A549 (cell line): Measurements from ENCODE around the gene GAS6. TPM values are rescaled to one million over a fixed set of nuclear protein-coding genes. Genes with fewer than 3 reads are reported as not detected.

Experiments used
- ATAC-seq, 2 experiments: fragments of 200-7000 bp in 1 of 2; fragments of >200 bp in 1 of 2; cut with Nextera tagmentation in 1 of 2; cut with Tn5 transposase in 1 of 2; 3 replicates each; pipeline versions ENCODE4 v1.8.0 to v1.9.1; 2018 to 2020; ENCODE audit warnings: mild to moderate bottlenecking in 1 of 2, moderate library complexity in 1 of 2
- CTCF ChIA-PET: fragments of 300-600 bp; sonication (Branson Sonifier 250); formaldehyde crosslinking; extraction: SDS; loops from one replicate; lab custom pipeline; 2021; ENCODE audit warnings: antibody characterized with exemption, inconsistent platforms; lab: Yijun Ruan, JAX
- POLR2A ChIA-PET: fragments of 350-600 bp; formaldehyde crosslinking; extraction: SDS; loops from one replicate; lab custom pipeline; 2021; ENCODE audit warnings: antibody characterized with exemption, inconsistent platforms; lab: Yijun Ruan, JAX
- DNase-seq, 2 experiments: peaks; one replicate each; pipeline versions ENCODE4 v3.0.0 to v3.0.0-alpha.2; 2011 to 2016; ENCODE audit warnings: low read depth in 1 of 2, low spot score in 1 of 2
- FAIRE-seq: peaks from 2 replicates; lab custom pipeline; 2011; peaks lifted over from hg19 to GRCh38; lab: Jason Lieb, UNC
- H3K27ac ChIP-seq, 2 experiments: fragments of >200 bp; sonication (Bioruptor Twin); formaldehyde crosslinking; 3 replicates each; pipeline ENCODE4 v1.5.1; 2016 to 2017
- H3K4me1 ChIP-seq: fragments of >200 bp; sonication (Bioruptor Twin); formaldehyde crosslinking; 3 replicates; pipeline ENCODE4 v1.6.1; 2016
- H3K4me2 ChIP-seq: fragments of >200 bp; sonication (Bioruptor Twin); formaldehyde crosslinking; 3 replicates; pipeline ENCODE4 v1.6.1; 2016
- H3K4me3 ChIP-seq: fragments of >200 bp; sonication (Bioruptor Twin); formaldehyde crosslinking; 3 replicates; pipeline ENCODE4 v1.5.1; 2016
- H3K9me3 ChIP-seq: fragments of >200 bp; sonication (Bioruptor Twin); formaldehyde crosslinking; 3 replicates; pipeline ENCODE4 v1.6.1; 2016
- BHLHE40 ChIP-seq: IDR thresholded peaks from 2 replicates; pipeline ENCODE4 v1.6.1; 2012; ENCODE audit warnings: low read depth, low read length, inconsistent platforms
- CBX2 ChIP-seq: fragments of 200-600 bp; sonication (generic); IDR thresholded peaks from 2 replicates; pipeline ENCODE4 v1.6.1; 2016; ENCODE audit warnings: low read depth, mild to moderate bottlenecking, borderline replicate concordance
- CBX8 ChIP-seq: fragments of 200-600 bp; sonication (generic); IDR thresholded peaks from 2 replicates; pipeline ENCODE4 v1.6.1; 2016
- CHD4 ChIP-seq: fragments of 200-600 bp; sonication (generic); IDR thresholded peaks from 2 replicates; pipeline ENCODE4 v1.6.1; 2016; ENCODE audit warnings: antibody characterized with exemption, mild to moderate bottlenecking, borderline replicate concordance
- EHF ChIP-seq: fragments of 250-450 bp; sonication (Bioruptor Pico); IDR thresholded peaks from 2 replicates; pipeline ENCODE4 v1.5.0; 2020; ENCODE audit warnings: mild to moderate bottlenecking
- EP300 ChIP-seq, 2 experiments: fragments of >200 bp; sonication (Bioruptor Twin); formaldehyde crosslinking; IDR thresholded peaks; 2 replicates in 1 of 2; 3 replicates in 1 of 2; pipeline ENCODE4 v1.6.1; 2016 to 2017
- ESRRA ChIP-seq: fragments of 150-350 bp; IDR thresholded peaks from 2 replicates; pipeline ENCODE4 v1.6.1; 2014; ENCODE audit warnings: mild to moderate bottlenecking, low read length, borderline replicate concordance
- FOSB ChIP-seq: fragments of 250-450 bp; sonication (Bioruptor Pico); IDR thresholded peaks from 2 replicates; pipeline ENCODE4 v1.5.0; 2020; ENCODE audit warnings: mild to moderate bottlenecking, moderate library complexity
- GATA3 ChIP-seq: IDR thresholded peaks from 2 replicates; pipeline ENCODE4 v1.6.1; 2012; ENCODE audit warnings: borderline replicate concordance
- HOXB13 ChIP-seq: fragments of 250-450 bp; sonication (Bioruptor Pico); IDR thresholded peaks from 2 replicates; pipeline ENCODE4 v1.5.0; 2020; ENCODE audit warnings: low read depth, mild to moderate bottlenecking, moderate library complexity
- KDM5A ChIP-seq: fragments of 200-600 bp; sonication (generic); IDR thresholded peaks from 2 replicates; pipeline ENCODE4 v1.6.1; 2016; ENCODE audit warnings: antibody characterized with exemption, mild to moderate bottlenecking
- MYC ChIP-seq: IDR thresholded peaks from 2 replicates; pipeline ENCODE4 v1.6.1; 2012; ENCODE audit warnings: mild to moderate bottlenecking, inconsistent platforms, low read length, improper control_type of control experiment, borderline replicate concordance
- NPAS2 ChIP-seq: fragments of 250-450 bp; sonication (Bioruptor Pico); IDR thresholded peaks from 2 replicates; pipeline ENCODE4 v1.8.0; 2022; ENCODE audit warnings: mild to moderate bottlenecking, moderate library complexity, borderline replicate concordance
- POLR2A ChIP-seq: IDR thresholded peaks from 2 replicates; pipeline ENCODE4 v1.6.1; 2012; ENCODE audit warnings: mild to moderate bottlenecking, low read length
- RARB ChIP-seq: fragments of 250-450 bp; sonication (Bioruptor Pico); IDR thresholded peaks from 2 replicates; pipeline ENCODE4 v1.8.0; 2021; ENCODE audit warnings: mild to moderate bottlenecking, moderate library complexity
- RFX5 ChIP-seq: fragments of 450-650 bp; IDR thresholded peaks from 2 replicates; pipeline ENCODE4 v1.7.1; 2014; ENCODE audit warnings: antibody characterized with exemption, mild to moderate bottlenecking, moderate library complexity
- TFCP2L1 ChIP-seq: fragments of 250-450 bp; sonication (Bioruptor Pico); IDR thresholded peaks from 2 replicates; pipeline ENCODE4 v1.5.0; 2021; ENCODE audit warnings: mild to moderate bottlenecking
- WGBS: methylation state at CpG from one replicate; pipeline ENCODE4 v1.1.6; 2017; ENCODE audit errors: missing lambda C conversion rate; 5-methylcytosine and 5-hydroxymethylcytosine counted together
- polyA plus RNA-seq, 4 experiments: library from polyadenylated mRNA; depleted of rRNA in 3 of 4; stranded (reverse); fragments of >200 nt; fragmentation: RNase III in 1 of 4; extraction: RNeasy Plus Mini Kit Qiagen cat#74134 plus additional on column Dnase treatment in 1 of 4; gene quantifications; 2 replicates in 3 of 4; 3 replicates in 1 of 4; pipeline ENCODE4 v1.2.3, GENCODE V29; 2011 to 2017
- TF ChIP-seq, protein P1 (sequence below): fragments of 250-450 bp; sonication (Bioruptor Pico); IDR thresholded peaks from 2 replicates; pipeline ENCODE4 v1.5.0; 2021; ENCODE audit warnings: mild to moderate bottlenecking, moderate library complexity, borderline replicate concordance
- TF ChIP-seq, protein P2 (sequence below): IDR thresholded peaks from 2 replicates; pipeline ENCODE4 v1.6.1; 2012

Gene GAS6
- polyA plus RNA-seq, 2 of the 4 experiments (the other 2 are of a cell fraction): 3.5 to 5.7 TPM

DNA sequence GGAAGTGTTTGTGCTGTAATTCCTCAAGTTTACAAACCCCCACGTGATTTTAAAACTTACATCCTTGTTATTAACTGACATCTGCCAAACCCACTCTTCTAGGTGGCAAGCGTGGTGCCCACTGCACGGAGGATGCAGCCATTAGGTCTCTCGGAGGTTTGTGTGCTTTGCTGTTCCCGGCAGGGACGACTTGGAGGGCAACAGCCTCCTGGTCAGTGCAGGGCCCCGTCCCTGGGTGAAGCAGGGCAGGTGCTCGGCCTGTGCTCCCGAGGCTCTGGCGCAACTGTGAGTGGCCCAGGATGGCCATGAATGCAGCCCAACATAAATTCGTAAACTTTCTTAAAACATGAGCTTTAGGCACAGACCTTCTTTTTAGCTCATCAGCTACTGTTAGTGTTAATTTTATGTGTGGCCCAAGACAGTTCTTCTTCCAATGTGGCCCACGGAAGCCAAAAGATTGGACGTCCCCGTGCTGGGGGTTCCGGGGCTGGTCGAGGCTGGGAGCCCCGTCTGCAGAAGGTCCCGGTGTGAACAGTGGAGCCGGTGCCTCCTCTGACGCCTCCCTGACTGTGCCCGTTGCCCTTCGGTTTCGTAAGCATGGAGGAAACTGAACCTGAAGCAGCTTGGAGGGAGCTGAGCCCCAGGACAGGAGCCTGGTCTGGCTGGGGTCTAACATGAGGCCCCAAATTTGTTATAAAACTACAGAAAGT lies 11.9 kb downstream of the GAS6 start:
- DNase-seq (no peak), FAIRE-seq (no peak), ATAC-seq (no peak; a peak in 1 of 6 replicates)
- Histone ChIP-seq H3K4me3 (no peak overlapping the region), H3K27ac (no peak overlapping the region), H3K4me1 (peaks cover 6% of the 10 kb centered on the region; the same call in 1 of the 3 replicates), H3K4me2 (no peak overlapping the region), H3K9me3 (0 out of 3 replicates have a peak, but pooled peaks cover 15% of the 10 kb centered on the region)
- POLR2A ChIA-PET: no interaction called here
- CTCF ChIA-PET: interaction anchor here (1.1 kb wide), 1 partner anchor 16 kb away, joined by 3 read pairs; no protein-coding TSS in a partner anchor
- TF ChIP-seq CHD4: no peak
- TF ChIP-seq, protein P1, sequence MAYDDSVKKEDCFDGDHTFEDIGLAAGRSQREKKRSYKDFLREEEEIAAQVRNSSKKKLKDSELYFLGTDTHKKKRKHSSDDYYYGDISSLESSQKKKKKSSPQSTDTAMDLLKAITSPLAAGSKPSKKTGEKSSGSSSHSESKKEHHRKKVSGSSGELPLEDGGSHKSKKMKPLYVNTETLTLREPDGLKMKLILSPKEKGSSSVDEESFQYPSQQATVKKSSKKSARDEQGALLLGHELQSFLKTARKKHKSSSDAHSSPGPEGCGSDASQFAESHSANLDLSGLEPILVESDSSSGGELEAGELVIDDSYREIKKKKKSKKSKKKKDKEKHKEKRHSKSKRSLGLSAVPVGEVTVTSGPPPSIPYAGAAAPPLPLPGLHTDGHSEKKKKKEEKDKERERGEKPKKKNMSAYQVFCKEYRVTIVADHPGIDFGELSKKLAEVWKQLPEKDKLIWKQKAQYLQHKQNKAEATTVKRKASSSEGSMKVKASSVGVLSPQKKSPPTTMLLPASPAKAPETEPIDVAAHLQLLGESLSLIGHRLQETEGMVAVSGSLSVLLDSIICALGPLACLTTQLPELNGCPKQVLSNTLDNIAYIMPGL (CRISPR knock-in tag): no peak
- no peak for TF ChIP-seq EP300 (IDR thresholded peaks at IDR 0.05)
- TF ChIP-seq FOSB (CRISPR knock-in tag): no peak
- 84% methylated on average over 13 of the region's 23 CpGs for WGBS

DNA sequence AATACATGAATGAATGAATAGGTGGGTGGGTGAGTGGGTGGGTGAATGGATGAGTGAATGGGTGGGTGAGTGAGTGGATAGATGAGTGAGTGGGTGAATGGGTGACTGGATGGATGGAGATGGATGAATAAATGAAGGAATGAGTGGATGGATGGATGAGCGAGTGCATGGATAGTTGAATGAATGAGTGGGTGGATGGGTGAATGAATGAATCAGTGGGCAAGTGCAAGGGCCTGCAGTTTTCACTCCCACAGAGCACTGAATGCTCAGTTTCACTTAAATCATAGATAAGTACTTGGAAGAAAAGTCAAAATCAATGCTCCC lies 12.4 kb downstream of the GAS6 start:
- TF ChIP-seq KDM5A (no peak), EHF (no peak), ESRRA (no peak), HOXB13 (CRISPR knock-in tag) (no peak), NPAS2 (no peak), MYC (no peak), FOSB (CRISPR knock-in tag) (no peak), CBX8 (no peak), RFX5 (no peak), POLR2A (no peak), TFCP2L1 (CRISPR knock-in tag) (no peak), BHLHE40 (no peak)
- Histone ChIP-seq H3K4me3 (no peak overlapping the region), H3K27ac (no peak overlapping the region), H3K4me1 (peaks cover 6% of the 10 kb centered on the region; the same call in 1 of the 3 replicates), H3K4me2 (no peak overlapping the region), H3K9me3 (0 out of 3 replicates have a peak, but pooled peaks cover 19% of the 10 kb centered on the region)
- no peak for DNase-seq
- ChIA-PET CTCF (no interaction called here), POLR2A (no interaction called here)
- WGBS: 96% methylated on average over 1 of the region's 1 CpG
- ATAC-seq: no peak
- no peak for FAIRE-seq

DNA sequence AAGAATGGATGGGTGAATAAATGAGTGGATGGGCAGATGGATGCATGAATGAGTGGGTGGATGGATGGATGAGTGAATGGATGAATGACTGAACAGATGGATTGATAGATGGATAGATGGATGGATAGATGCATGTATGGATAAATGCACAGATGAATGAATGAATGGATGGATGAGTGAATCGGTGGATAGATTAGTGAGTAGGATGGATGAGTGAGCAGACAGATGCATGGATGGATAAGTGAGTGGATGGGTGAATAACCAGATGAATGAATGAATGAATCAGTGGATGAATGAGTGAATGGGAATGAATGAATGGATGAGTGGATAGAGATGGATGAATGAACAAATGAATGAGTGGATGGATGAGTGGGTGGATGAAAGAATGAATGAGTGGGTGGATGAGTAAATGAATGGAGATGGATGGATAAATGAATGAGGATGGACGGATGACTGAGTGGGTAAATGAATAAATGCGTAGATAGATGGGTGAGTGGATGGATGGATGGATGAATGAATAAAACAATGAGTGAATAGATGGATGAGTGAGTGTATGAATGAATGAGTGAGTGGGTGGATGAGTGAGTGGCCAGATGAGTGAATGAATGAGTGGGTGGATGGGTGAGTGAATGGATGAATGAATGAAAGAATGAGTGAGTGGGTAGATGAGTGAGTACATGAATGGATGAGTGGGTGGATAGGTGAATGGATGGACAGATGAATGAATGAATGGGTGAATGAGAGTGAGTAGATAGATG lies 13.0 kb downstream of the GAS6 start:
- no peak overlapping the region for H3K4me2 ChIP-seq
- no peak for ATAC-seq
- no peak for DNase-seq
- ChIA-PET POLR2A (no interaction called here), CTCF (no interaction called here)
- 98% methylated on average over 3 of the region's 3 CpGs for WGBS
- H3K9me3 ChIP-seq: peaks cover 21% of the 10 kb centered on the region; the same call in 1 of the 3 replicates
- no peak overlapping the region for H3K4me3 ChIP-seq
- TF ChIP-seq GATA3: no peak
- no peak for TF ChIP-seq KDM5A
- no peak for TF ChIP-seq MYC
- TF ChIP-seq, protein P2, sequence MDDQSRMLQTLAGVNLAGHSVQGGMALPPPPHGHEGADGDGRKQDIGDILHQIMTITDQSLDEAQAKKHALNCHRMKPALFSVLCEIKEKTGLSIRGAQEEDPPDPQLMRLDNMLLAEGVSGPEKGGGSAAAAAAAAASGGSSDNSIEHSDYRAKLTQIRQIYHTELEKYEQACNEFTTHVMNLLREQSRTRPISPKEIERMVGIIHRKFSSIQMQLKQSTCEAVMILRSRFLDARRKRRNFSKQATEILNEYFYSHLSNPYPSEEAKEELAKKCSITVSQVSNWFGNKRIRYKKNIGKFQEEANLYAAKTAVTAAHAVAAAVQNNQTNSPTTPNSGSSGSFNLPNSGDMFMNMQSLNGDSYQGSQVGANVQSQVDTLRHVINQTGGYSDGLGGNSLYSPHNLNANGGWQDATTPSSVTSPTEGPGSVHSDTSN: no peak
- no peak for TF ChIP-seq CHD4
- TF ChIP-seq CBX2: no peak
- no peak for TF ChIP-seq RARB
- H3K27ac ChIP-seq: no peak overlapping the region
- peaks cover 6% of the 10 kb centered on the region; the same call in 1 of the 3 replicates for H3K4me1 ChIP-seq
- no peak for FAIRE-seq
